Measurements from ENCODE around the gene RNF167. TPM values are rescaled to one million over a fixed set of nuclear protein-coding genes. Genes with fewer than 3 reads are reported as not detected.

The RNF167 gene
- total and polyA plus RNA-seq, 2 of the 13 experiments (the other 11 are each of a cell fraction or from before 2014, with no cell fraction given), result 44.1 to 45.4 TPM

- TF ChIP-seq, protein P1, sequence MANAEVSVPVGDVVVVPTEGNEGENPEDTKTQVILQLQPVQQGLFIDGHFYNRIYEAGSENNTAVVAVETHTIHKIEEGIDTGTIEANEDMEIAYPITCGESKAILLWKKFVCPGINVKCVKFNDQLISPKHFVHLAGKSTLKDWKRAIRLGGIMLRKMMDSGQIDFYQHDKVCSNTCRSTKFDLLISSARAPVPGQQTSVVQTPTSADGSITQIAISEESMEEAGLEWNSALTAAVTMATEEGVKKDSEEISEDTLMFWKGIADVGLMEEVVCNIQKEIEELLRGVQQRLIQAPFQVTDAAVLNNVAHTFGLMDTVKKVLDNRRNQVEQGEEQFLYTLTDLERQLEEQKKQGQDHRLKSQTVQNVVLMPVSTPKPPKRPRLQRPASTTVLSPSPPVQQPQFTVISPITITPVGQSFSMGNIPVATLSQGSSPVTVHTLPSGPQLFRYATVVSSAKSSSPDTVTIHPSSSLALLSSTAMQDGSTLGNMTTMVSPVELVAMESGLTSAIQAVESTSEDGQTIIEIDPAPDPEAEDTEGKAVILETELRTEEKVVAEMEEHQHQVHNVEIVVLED (CRISPR knock-in tag; IDR thresholded peaks at IDR 0.05; ENCODE audit: borderline replicate concordance), result peak; percentile 0; the same call in 1 of the 2 replicates
- TF ChIP-seq ZSCAN31 (CRISPR knock-in tag; IDR thresholded peaks at IDR 0.05; ENCODE audit: low read depth) (0 out of 2 replicates have a peak, but pooled peaks have one; percentile 21), POLR2A (IDR thresholded peaks at IDR 0.05; ENCODE audit: insufficient read depth in 1 of 2, low read depth in 2 of 2, low read length in 2 of 2) (0 out of 4 replicates have a peak, but pooled peaks of 1 of the 2 experiments have one; percentile 57), KLF16 (CRISPR knock-in tag; IDR thresholded peaks at IDR 0.05) (no peak), ZNF740 (CRISPR knock-in tag; IDR thresholded peaks at IDR 0.05) (no peak), KDM5B (CRISPR knock-in tag; IDR thresholded peaks at IDR 0.05; ENCODE audit: borderline replicate concordance) (no peak), ZNF614 (CRISPR knock-in tag; IDR thresholded peaks at IDR 0.05; ENCODE audit: borderline replicate concordance) (peak; percentile 1; the same call in 1 of the 2 replicates), HHEX (CRISPR knock-in tag; IDR thresholded peaks at IDR 0.05) (no peak), ZNF333 (CRISPR knock-in tag; IDR thresholded peaks at IDR 0.05; ENCODE audit: borderline replicate concordance) (no peak; the same call in 1 of the 2 replicates), YY1 (IDR thresholded peaks at IDR 0.05; ENCODE audit: insufficient read depth, insufficient replicate concordance, low read depth, low read length) (no peak), ZNF329 (CRISPR knock-in tag; IDR thresholded peaks at IDR 0.05; ENCODE audit: low read depth) (0 out of 2 replicates have a peak, but pooled peaks have one; percentile 8)
These were observed 47.9 kb downstream of the RNF167 start (continued) for GRCh38 chr17:4987767-4988567.

Data from HepG2 (cell line).